Neural progenitor cell (in vitro differentiated cells): ENCODE data around the gene CDC42SE2. TPM values are rescaled to one million over a fixed set of nuclear protein-coding genes. Genes with fewer than 3 reads are reported as not detected.

Experiments used
- DNase-seq: peaks from one replicate; pipeline ENCODE4 v3.0.0-alpha.2; 2016; ENCODE audit warnings: low spot score
- H2AFZ ChIP-seq: fragments of 200-600 bp; sonication (generic); replicated peaks from 2 replicates; pipeline ENCODE4 v1.6.1; 2016; ENCODE audit warnings: antibody characterized with exemption
- H3F3A ChIP-seq: fragments of 200-600 bp; sonication (generic); 2 replicates; pipeline ENCODE4 v1.6.1; 2016; ENCODE audit warnings: antibody characterized with exemption, low read depth
- H3K27ac ChIP-seq: fragments of 200-600 bp; sonication (generic); 2 replicates; pipeline ENCODE4 v1.5.1; 2016; ENCODE audit warnings: mild to moderate bottlenecking
- H3K27me3 ChIP-seq: fragments of 200-600 bp; sonication (generic); 2 replicates; pipeline ENCODE4 v1.6.1; 2016; ENCODE audit warnings: mild to moderate bottlenecking, moderate library complexity
- H3K36me3 ChIP-seq: fragments of 200-600 bp; sonication (generic); 2 replicates; pipeline ENCODE4 v1.5.1; 2016
- H3K4me1 ChIP-seq: fragments of 200-600 bp; sonication (generic); 2 replicates; pipeline ENCODE4 v1.6.1; 2016; ENCODE audit warnings: mixed run types
- H3K4me2 ChIP-seq: fragments of 200-600 bp; sonication (generic); 2 replicates; pipeline ENCODE4 v1.6.1; 2016
- H3K4me3 ChIP-seq: fragments of 200-600 bp; sonication (generic); 2 replicates; pipeline ENCODE4 v1.5.1; 2016
- H3K79me2 ChIP-seq: fragments of 200-600 bp; sonication (generic); 2 replicates; pipeline ENCODE4 v1.6.1; 2016; ENCODE audit warnings: low read depth
- H3K9ac ChIP-seq: fragments of 200-600 bp; sonication (generic); 2 replicates; pipeline ENCODE4 v1.6.1; 2016
- H3K9me3 ChIP-seq: fragments of 200-600 bp; sonication (generic); 2 replicates; pipeline ENCODE4 v1.5.1; 2016; ENCODE audit warnings: low read depth
- H4K20me1 ChIP-seq: fragments of 200-600 bp; sonication (generic); 2 replicates; pipeline ENCODE4 v1.6.1; 2016; ENCODE audit warnings: low read depth
- H3K27ac Mint-ChIP-seq: 3 replicates; pipeline ENCODE4 v1.8.0; 2021; ENCODE audit warnings: mixed read lengths
- H3K27me3 Mint-ChIP-seq: 2 replicates; pipeline ENCODE4 v1.8.0; 2022; ENCODE audit warnings: low read depth, mild to moderate bottlenecking, inconsistent platforms, moderate library complexity, mixed read lengths; ENCODE audit not compliant: insufficient read depth
- H3K36me3 Mint-ChIP-seq: 3 replicates; pipeline ENCODE4 v1.8.0; 2021; ENCODE audit warnings: mixed read lengths
- H3K4me1 Mint-ChIP-seq: 3 replicates; pipeline ENCODE4 v1.8.0; 2021; ENCODE audit warnings: mixed read lengths
- H3K4me3 Mint-ChIP-seq: 3 replicates; pipeline ENCODE4 v1.8.0; 2021; ENCODE audit warnings: mild to moderate bottlenecking, moderate library complexity, mixed read lengths
- H3K9me3 Mint-ChIP-seq: 3 replicates; pipeline ENCODE4 v1.8.0; 2020; ENCODE audit warnings: mixed read lengths
- EZH2 ChIP-seq: fragments of 200-600 bp; sonication (generic); IDR thresholded peaks from 2 replicates; pipeline ENCODE4 v1.6.1; 2017; ENCODE audit warnings: antibody characterized with exemption, mild to moderate bottlenecking, moderate library complexity
- EZH2phosphoT487 ChIP-seq: fragments of 200-600 bp; sonication (generic); IDR thresholded peaks from 2 replicates; pipeline ENCODE4 v1.6.1; 2017; ENCODE audit warnings: antibody characterized with exemption
- total RNA-seq: library from RNA; depleted of rRNA; stranded (reverse); fragments of >200 nt; gene quantifications from 2 replicates; pipeline ENCODE4 v1.2.3, GENCODE V29; 2015; ENCODE audit warnings: low replicate concordance
- TF ChIP-seq, protein P1 (sequence below): fragments of 200-600 bp; sonication (generic); IDR thresholded peaks from 2 replicates; pipeline ENCODE4 v1.5.1; 2017; ENCODE audit warnings: antibody characterized with exemption, mild to moderate bottlenecking

CDC42SE2 gene
- total RNA-seq, 1 donor from 2014 or later = 79.9 TPM

- no peaks in the 10 kb centered on the region for H3K27me3 Mint-ChIP-seq
- Histone ChIP-seq H3K27me3 (no peaks in the 10 kb centered on the region), H3K4me2 (no peak overlapping the region), H3K4me3 (no peak overlapping the region), H3F3A (peaks cover 3% of the 10 kb centered on the region), H3K9me3 (no peaks in the 10 kb centered on the region), H3K79me2 (peaks cover 13% of the 10 kb centered on the region), H3K9ac (no peak overlapping the region), H3K4me1 (no peaks in the 10 kb centered on the region), H4K20me1 (peaks cover 4% of the 10 kb centered on the region), H3K36me3 (no peaks in the 10 kb centered on the region), H3K27ac (no peak overlapping the region), H2AFZ (no peak overlapping the region)
- DNase-seq = no peak
- H3K27ac Mint-ChIP-seq = no peak overlapping the region
- TF ChIP-seq, protein P1, sequence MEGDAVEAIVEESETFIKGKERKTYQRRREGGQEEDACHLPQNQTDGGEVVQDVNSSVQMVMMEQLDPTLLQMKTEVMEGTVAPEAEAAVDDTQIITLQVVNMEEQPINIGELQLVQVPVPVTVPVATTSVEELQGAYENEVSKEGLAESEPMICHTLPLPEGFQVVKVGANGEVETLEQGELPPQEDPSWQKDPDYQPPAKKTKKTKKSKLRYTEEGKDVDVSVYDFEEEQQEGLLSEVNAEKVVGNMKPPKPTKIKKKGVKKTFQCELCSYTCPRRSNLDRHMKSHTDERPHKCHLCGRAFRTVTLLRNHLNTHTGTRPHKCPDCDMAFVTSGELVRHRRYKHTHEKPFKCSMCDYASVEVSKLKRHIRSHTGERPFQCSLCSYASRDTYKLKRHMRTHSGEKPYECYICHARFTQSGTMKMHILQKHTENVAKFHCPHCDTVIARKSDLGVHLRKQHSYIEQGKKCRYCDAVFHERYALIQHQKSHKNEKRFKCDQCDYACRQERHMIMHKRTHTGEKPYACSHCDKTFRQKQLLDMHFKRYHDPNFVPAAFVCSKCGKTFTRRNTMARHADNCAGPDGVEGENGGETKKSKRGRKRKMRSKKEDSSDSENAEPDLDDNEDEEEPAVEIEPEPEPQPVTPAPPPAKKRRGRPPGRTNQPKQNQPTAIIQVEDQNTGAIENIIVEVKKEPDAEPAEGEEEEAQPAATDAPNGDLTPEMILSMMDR = no peak
- no peak for TF ChIP-seq EZH2
- no peak for TF ChIP-seq EZH2phosphoT487
- H3K4me3 Mint-ChIP-seq = no peak overlapping the region
- H3K9me3 Mint-ChIP-seq = no peaks in the 10 kb centered on the region
- peaks cover 22% of the 10 kb centered on the region for H3K4me1 Mint-ChIP-seq
- peaks cover 10% of the 10 kb centered on the region for H3K36me3 Mint-ChIP-seq
Observed at GRCh38 chr5:131384616-131385214, 120.9 kb downstream of the CDC42SE2 start.

- Histone ChIP-seq H3K4me1 (no peaks in the 10 kb centered on the region), H4K20me1 (no peaks in the 10 kb centered on the region), H3K27ac (no peak overlapping the region), H3F3A (peaks cover 3% of the 10 kb centered on the region), H3K36me3 (no peaks in the 10 kb centered on the region), H3K9me3 (no peaks in the 10 kb centered on the region), H3K4me3 (no peak overlapping the region), H2AFZ (no peak overlapping the region), H3K4me2 (no peak overlapping the region), H3K79me2 (peaks cover 13% of the 10 kb centered on the region), H3K9ac (no peak overlapping the region), H3K27me3 (no peaks in the 10 kb centered on the region)
- peaks cover 18% of the 10 kb centered on the region for H3K4me1 Mint-ChIP-seq
- DNase-seq = no peak
- peaks cover 14% of the 10 kb centered on the region for H3K36me3 Mint-ChIP-seq
- H3K27ac Mint-ChIP-seq = no peak overlapping the region
- TF ChIP-seq, protein P1 = no peak
- TF ChIP-seq EZH2phosphoT487 (no peak), EZH2 (no peak)
- H3K4me3 Mint-ChIP-seq = no peak overlapping the region
- H3K9me3 Mint-ChIP-seq = no peaks in the 10 kb centered on the region
- H3K27me3 Mint-ChIP-seq = no peaks in the 10 kb centered on the region
Observed at GRCh38 chr5:131386124-131386523, 122.3 kb downstream of the CDC42SE2 start.

- Histone ChIP-seq H3K4me3 (no peak overlapping the region), H2AFZ (no peak overlapping the region), H3K79me2 (peaks cover 13% of the 10 kb centered on the region), H3K4me2 (no peak overlapping the region), H4K20me1 (no peaks in the 10 kb centered on the region), H3K4me1 (no peaks in the 10 kb centered on the region), H3K9me3 (no peaks in the 10 kb centered on the region), H3K27ac (no peak overlapping the region), H3K9ac (no peak overlapping the region), H3K27me3 (no peaks in the 10 kb centered on the region), H3F3A (peaks cover under 1% of the 10 kb centered on the region), H3K36me3 (no peaks in the 10 kb centered on the region)
- Mint-ChIP-seq H3K27me3 (no peaks in the 10 kb centered on the region), H3K9me3 (no peaks in the 10 kb centered on the region), H3K27ac (no peak overlapping the region), H3K36me3 (peaks cover 13% of the 10 kb centered on the region), H3K4me3 (no peak overlapping the region), H3K4me1 (peaks cover 18% of the 10 kb centered on the region)
- no peak for TF ChIP-seq EZH2phosphoT487
- no peak for TF ChIP-seq EZH2
- TF ChIP-seq, protein P1 = no peak
- DNase-seq = no peak
Observed at GRCh38 chr5:131386779-131387178, 122.9 kb downstream of the CDC42SE2 start.
